ENCODE measurements around the gene GOLT1A.

Gene GOLT1A

DNA sequence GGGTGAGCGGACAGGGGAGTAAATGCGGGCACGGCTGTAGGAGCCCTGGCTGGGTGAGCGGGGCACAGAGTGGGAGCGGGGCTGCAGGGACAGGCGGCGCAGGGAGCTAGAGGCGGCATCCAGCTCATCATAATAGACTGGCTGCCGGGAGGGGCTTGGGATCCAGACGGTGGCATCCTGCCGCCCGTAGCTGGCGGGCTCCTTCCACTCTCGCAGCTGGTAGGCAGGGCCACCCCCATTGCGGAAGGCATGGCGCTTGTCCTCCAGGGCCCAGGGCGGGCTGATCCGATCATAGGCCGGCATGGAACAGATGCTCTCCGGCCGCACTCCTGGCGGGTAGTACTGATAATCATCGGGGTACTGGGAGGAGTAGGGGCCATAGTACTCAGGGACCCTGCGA is 43.7 kb upstream of the GOLT1A start:
- no peaks in the 10 kb centered on the region for H3K27me3 ChIP-seq (ENCODE audit: control insufficient read depth in 1 of 2, insufficient read depth in 2 of 2, low read length in 2 of 2)
- no peak overlapping the region for H3K9ac ChIP-seq (ENCODE audit: low read length in 2 of 2)
- H3K27ac ChIP-seq (ENCODE audit: low read length) = no peak overlapping the region
- peaks cover 6% of the 10 kb centered on the region for H3K4me1 ChIP-seq (ENCODE audit: control insufficient read depth, insufficient read depth, low read length)
- no peaks in the 10 kb centered on the region for H3K9me3 ChIP-seq (ENCODE audit: control insufficient read depth in 2 of 2, low read length in 2 of 2)
- no peaks in the 10 kb centered on the region for H3K36me3 ChIP-seq (ENCODE audit: control insufficient read depth in 2 of 2, insufficient read depth in 2 of 2, low read length in 2 of 2)
- no peak overlapping the region for H3K4me3 ChIP-seq (ENCODE audit: low read length in 2 of 2)

DNA sequence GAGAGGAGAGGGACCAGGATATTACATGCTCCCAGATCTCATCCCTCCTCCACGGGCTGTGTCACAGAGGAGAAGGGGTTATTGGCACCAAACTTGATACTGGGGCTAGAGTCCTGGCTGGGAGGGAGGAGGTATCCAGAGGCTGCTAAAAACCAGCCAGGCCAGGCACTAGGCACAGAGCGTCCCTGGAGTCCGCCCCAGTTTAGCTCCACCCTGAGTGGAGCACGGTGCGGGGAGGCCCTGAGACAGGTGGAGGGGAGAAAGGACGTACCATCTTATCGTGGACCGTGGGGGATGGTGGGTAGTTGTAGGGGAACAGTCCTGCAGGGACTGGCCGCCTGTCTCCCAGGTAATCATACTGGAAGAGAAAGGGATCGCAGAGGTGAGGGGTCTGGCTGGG is 42.7 kb upstream of the GOLT1A start:
- Histone ChIP-seq H3K4me3 (ENCODE audit: low read length in 2 of 2) (no peak overlapping the region), H3K27me3 (ENCODE audit: control insufficient read depth in 1 of 2, insufficient read depth in 2 of 2, low read length in 2 of 2) (no peaks in the 10 kb centered on the region), H3K9ac (ENCODE audit: low read length in 2 of 2) (no peak overlapping the region), H3K4me1 (ENCODE audit: control insufficient read depth, insufficient read depth, low read length) (peaks cover 6% of the 10 kb centered on the region), H3K27ac (ENCODE audit: low read length) (no peak overlapping the region), H3K36me3 (ENCODE audit: control insufficient read depth in 2 of 2, insufficient read depth in 2 of 2, low read length in 2 of 2) (no peaks in the 10 kb centered on the region), H3K9me3 (ENCODE audit: control insufficient read depth in 2 of 2, low read length in 2 of 2) (no peaks in the 10 kb centered on the region)

DNA sequence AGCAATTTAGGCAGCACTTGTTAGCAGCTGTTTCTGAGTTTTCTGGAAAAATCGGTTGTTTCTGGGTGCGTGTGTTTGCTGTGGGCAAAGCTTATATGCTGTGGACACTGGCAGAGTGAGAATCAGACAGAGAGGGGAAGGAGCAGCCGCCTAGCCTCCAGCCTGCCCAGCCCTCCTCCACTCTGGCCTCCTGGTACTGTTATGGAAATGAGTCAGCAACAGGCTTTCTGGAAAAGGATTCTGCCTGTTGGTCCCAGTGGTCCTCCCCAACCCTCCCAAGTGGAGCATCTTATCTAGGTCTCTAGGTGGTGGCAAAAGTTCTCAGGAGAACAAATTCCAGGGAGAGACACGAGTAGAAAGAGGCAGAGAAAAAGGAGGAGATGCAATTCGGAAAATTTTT is 42.2 kb upstream of the GOLT1A start:
- no peak overlapping the region for H3K9ac ChIP-seq (ENCODE audit: low read length in 2 of 2)
- no peaks in the 10 kb centered on the region for H3K36me3 ChIP-seq (ENCODE audit: control insufficient read depth in 2 of 2, insufficient read depth in 2 of 2, low read length in 2 of 2)
- H3K4me1 ChIP-seq (ENCODE audit: control insufficient read depth, insufficient read depth, low read length) = peaks cover 2% of the 10 kb centered on the region
- H3K4me3 ChIP-seq (ENCODE audit: low read length in 2 of 2) = no peak overlapping the region
- H3K27ac ChIP-seq (ENCODE audit: low read length) = no peak overlapping the region
- no peaks in the 10 kb centered on the region for H3K27me3 ChIP-seq (ENCODE audit: control insufficient read depth in 1 of 2, insufficient read depth in 2 of 2, low read length in 2 of 2)
- no peaks in the 10 kb centered on the region for H3K9me3 ChIP-seq (ENCODE audit: control insufficient read depth in 2 of 2, low read length in 2 of 2)

DNA sequence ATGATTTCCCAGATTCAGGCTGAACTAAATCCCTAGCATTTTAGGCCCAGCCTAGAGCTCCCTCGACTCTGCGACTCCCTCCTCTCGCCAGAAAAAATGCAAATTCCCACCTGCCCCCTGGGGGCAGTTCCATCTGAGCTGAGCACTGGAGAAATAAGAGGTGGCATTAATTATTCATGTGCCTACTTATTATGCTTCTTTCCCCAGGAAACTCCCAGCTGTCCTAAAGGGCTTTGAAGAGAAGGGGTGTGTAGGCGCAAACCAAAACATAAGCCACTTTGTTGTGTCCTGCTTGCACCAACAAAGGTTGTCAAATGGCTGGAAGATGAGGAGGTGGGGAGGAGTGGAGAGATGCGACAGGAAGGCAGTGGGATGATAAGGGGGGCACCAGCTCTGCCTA is 41.4 kb upstream of the GOLT1A start:
- no peak overlapping the region for H3K9ac ChIP-seq (ENCODE audit: low read length in 2 of 2)
- H3K4me1 ChIP-seq (ENCODE audit: control insufficient read depth, insufficient read depth, low read length) = peaks cover 2% of the 10 kb centered on the region
- no peak overlapping the region for H3K4me3 ChIP-seq (ENCODE audit: low read length in 2 of 2)
- H3K36me3 ChIP-seq (ENCODE audit: control insufficient read depth in 2 of 2, insufficient read depth in 2 of 2, low read length in 2 of 2) = no peaks in the 10 kb centered on the region
- H3K27ac ChIP-seq (ENCODE audit: low read length) = no peak overlapping the region
- H3K27me3 ChIP-seq (ENCODE audit: control insufficient read depth in 1 of 2, insufficient read depth in 2 of 2, low read length in 2 of 2) = no peaks in the 10 kb centered on the region
- no peaks in the 10 kb centered on the region for H3K9me3 ChIP-seq (ENCODE audit: control insufficient read depth in 2 of 2, low read length in 2 of 2)

DNA sequence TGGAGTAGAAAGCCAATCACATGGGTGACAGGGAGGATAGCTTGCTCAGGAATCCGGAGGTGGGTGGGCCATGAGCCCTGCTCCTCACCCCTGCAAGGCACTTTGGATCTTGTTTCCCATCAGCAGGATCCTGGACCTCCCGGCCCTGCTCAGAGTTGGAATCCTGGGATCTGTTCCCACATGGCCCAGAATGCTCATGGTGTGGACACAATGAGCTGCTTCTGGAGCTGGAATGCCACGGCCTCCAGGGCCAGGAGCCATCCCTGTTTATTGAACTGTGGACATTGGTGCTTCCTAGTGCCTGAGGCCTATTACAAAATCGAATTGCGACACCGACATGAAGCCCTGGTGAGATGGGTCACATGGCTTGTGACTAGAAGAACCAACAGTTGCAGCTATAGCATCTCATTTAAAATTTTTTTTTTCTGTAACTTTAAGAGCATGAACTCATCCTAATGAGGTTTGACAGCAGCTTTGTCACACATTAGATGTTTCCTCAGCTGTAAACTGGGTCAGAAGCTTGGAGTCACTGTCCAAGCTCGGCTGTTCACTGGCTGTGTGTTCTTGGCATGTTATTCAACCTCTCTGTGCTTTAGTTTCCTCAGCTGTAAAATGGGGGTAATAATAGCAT is 40.4 kb upstream of the GOLT1A start:
- Histone ChIP-seq H3K4me3 (ENCODE audit: low read length in 2 of 2) (no peak overlapping the region), H3K9ac (ENCODE audit: low read length in 2 of 2) (no peak overlapping the region), H3K27ac (ENCODE audit: low read length) (no peak overlapping the region), H3K9me3 (ENCODE audit: control insufficient read depth in 2 of 2, low read length in 2 of 2) (no peaks in the 10 kb centered on the region), H3K4me1 (ENCODE audit: control insufficient read depth, insufficient read depth, low read length) (peaks cover 2% of the 10 kb centered on the region), H3K27me3 (ENCODE audit: control insufficient read depth in 1 of 2, insufficient read depth in 2 of 2, low read length in 2 of 2) (no peaks in the 10 kb centered on the region), H3K36me3 (ENCODE audit: control insufficient read depth in 2 of 2, insufficient read depth in 2 of 2, low read length in 2 of 2) (no peaks in the 10 kb centered on the region)

DNA sequence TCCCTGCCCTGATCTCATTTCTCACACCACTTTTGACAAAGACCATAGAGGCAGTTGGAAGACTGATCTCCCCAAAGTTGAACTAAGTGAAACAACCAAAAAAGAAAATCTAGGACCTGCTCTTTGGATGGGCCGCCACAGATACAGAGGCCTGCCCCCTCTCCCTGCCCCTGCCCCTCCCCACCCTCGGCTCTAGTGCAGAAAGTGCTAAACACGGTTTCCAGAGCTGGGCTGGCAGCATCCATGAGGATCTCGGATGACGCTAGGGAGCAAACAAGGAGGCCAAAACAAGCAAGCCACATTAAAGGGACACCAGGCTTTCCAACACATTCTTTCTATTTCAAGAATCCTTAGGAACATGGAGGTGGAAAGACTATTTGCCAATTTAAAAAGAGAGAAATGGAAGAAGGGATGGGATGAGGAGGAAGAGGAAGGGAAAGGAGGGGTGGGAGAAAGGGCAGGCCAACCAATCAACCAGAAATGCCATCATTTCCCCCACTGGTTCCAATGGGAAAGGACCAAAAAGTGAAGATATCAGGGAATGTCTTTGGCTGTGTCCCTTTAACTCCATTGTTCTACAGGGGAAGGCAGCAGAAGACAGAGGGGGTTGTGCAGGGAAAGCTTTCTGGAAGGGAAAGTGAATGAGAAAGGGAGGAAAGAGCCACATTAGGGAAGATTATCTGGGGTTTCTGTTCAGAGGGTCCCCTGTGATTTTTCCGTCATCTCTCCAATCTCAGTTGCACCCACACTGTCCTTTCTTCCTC is 38.3 kb upstream of the GOLT1A start:
- Histone ChIP-seq H3K4me3 (ENCODE audit: low read length in 2 of 2) (no peak overlapping the region), H3K9me3 (ENCODE audit: control insufficient read depth in 2 of 2, low read length in 2 of 2) (no peaks in the 10 kb centered on the region), H3K36me3 (ENCODE audit: control insufficient read depth in 2 of 2, insufficient read depth in 2 of 2, low read length in 2 of 2) (no peaks in the 10 kb centered on the region), H3K4me1 (ENCODE audit: control insufficient read depth, insufficient read depth, low read length) (peaks cover 2% of the 10 kb centered on the region), H3K27ac (ENCODE audit: low read length) (no peak overlapping the region), H3K9ac (ENCODE audit: low read length in 2 of 2) (no peak overlapping the region), H3K27me3 (ENCODE audit: control insufficient read depth in 1 of 2, insufficient read depth in 2 of 2, low read length in 2 of 2) (no peaks in the 10 kb centered on the region)

DNA sequence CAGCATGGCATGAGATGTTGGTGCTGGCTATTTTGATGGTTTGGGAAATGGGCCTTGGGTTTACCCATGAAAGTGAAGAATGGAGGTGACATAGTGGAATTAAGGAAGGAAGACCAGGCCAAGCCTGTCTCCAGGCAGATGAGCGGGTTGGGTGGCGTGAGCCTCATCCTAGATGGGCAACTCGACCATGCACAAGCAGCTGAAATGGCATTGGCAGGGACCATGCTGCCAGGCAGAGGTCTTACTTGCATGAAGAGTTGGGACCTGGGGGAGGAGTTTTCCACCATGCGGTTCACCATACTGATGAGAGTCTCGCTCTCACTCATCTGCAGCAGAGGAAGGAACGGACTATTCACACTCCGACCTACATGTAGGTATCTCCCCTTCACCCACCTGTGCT is 37.5 kb upstream of the GOLT1A start:
- Histone ChIP-seq H3K9me3 (ENCODE audit: control insufficient read depth in 2 of 2, low read length in 2 of 2) (no peaks in the 10 kb centered on the region), H3K4me1 (ENCODE audit: control insufficient read depth, insufficient read depth, low read length) (peaks cover 2% of the 10 kb centered on the region), H3K9ac (ENCODE audit: low read length in 2 of 2) (no peak overlapping the region), H3K4me3 (ENCODE audit: low read length in 2 of 2) (no peak overlapping the region), H3K36me3 (ENCODE audit: control insufficient read depth in 2 of 2, insufficient read depth in 2 of 2, low read length in 2 of 2) (no peaks in the 10 kb centered on the region), H3K27ac (ENCODE audit: low read length) (no peak overlapping the region), H3K27me3 (ENCODE audit: control insufficient read depth in 1 of 2, insufficient read depth in 2 of 2, low read length in 2 of 2) (no peaks in the 10 kb centered on the region)

DNA sequence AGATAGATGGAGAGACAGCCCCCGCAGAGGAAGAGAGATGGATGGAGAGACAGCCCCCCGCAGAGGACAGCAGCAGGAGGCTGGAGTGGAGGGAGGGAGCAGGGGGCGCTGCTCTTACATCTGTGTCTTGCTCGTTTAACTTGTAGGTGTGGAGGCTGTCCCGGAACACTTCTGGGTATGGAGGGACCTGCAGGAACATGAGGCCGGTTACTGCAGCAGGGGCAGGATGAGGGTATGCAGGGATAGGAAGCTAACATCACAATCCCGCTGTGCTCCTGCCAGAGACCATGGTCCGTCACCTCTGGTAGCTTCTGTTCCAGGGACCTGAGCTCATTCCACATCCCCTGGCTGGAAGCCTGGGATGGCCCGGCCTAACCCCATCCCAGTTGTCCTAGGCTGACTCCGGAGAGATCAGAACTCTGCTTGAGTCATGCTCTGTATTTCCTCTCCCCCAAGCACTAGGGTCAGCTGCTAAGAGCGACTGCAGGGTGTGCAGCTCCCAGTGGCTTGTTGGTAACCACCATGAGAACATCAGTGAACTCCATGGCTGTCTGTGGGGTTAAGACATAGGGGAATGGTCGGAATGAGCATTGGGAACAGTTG is 36.7 kb upstream of the GOLT1A start:
- H3K36me3 ChIP-seq (ENCODE audit: control insufficient read depth in 2 of 2, insufficient read depth in 2 of 2, low read length in 2 of 2) = no peaks in the 10 kb centered on the region
- H3K9me3 ChIP-seq (ENCODE audit: control insufficient read depth in 2 of 2, low read length in 2 of 2) = no peaks in the 10 kb centered on the region
- H3K9ac ChIP-seq (ENCODE audit: low read length in 2 of 2) = no peak overlapping the region
- H3K27ac ChIP-seq (ENCODE audit: low read length) = no peak overlapping the region
- H3K27me3 ChIP-seq (ENCODE audit: control insufficient read depth in 1 of 2, insufficient read depth in 2 of 2, low read length in 2 of 2) = no peaks in the 10 kb centered on the region
- H3K4me3 ChIP-seq (ENCODE audit: low read length in 2 of 2) = no peak overlapping the region
- no peaks in the 10 kb centered on the region for H3K4me1 ChIP-seq (ENCODE audit: control insufficient read depth, insufficient read depth, low read length)

DNA sequence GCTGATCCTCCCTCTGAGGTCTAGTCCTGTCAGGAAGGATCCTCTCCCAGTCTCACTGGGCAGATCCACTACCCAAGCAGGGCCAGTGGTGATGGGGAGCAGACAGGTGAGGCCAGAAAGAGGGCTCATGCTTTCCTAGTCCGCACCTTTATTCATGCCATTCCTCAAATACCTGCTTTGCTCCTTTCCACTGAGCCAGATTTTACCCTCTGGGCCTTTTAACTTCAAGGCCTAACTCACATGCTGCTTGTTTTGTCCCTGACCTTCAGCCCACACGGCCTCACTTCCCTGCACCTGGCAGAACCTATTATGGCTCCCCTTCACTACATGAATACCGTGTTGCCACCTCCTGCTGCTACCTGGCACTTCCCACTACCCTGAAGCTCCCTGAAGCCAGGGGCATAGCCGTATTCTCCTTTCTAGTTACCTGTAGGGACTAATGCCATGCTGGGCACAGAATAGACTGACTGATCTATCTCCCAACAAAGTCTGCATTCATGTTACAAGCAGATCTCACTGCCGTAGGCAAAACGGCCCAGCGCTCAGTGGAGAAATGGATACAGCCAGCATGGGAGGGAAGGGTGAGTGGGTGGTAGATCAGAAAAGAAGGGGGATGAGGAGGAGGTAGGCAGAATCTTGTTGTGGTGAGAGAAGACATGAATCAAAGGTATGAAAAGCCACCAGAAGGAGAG is 36.1 kb upstream of the GOLT1A start:
- no peaks in the 10 kb centered on the region for H3K9me3 ChIP-seq (ENCODE audit: control insufficient read depth in 2 of 2, low read length in 2 of 2)
- H3K27ac ChIP-seq (ENCODE audit: low read length) = no peak overlapping the region
- H3K36me3 ChIP-seq (ENCODE audit: control insufficient read depth in 2 of 2, insufficient read depth in 2 of 2, low read length in 2 of 2) = no peaks in the 10 kb centered on the region
- no peaks in the 10 kb centered on the region for H3K27me3 ChIP-seq (ENCODE audit: control insufficient read depth in 1 of 2, insufficient read depth in 2 of 2, low read length in 2 of 2)
- no peak overlapping the region for H3K9ac ChIP-seq (ENCODE audit: low read length in 2 of 2)
- H3K4me3 ChIP-seq (ENCODE audit: low read length in 2 of 2) = no peak overlapping the region
- no peaks in the 10 kb centered on the region for H3K4me1 ChIP-seq (ENCODE audit: control insufficient read depth, insufficient read depth, low read length)

DNA sequence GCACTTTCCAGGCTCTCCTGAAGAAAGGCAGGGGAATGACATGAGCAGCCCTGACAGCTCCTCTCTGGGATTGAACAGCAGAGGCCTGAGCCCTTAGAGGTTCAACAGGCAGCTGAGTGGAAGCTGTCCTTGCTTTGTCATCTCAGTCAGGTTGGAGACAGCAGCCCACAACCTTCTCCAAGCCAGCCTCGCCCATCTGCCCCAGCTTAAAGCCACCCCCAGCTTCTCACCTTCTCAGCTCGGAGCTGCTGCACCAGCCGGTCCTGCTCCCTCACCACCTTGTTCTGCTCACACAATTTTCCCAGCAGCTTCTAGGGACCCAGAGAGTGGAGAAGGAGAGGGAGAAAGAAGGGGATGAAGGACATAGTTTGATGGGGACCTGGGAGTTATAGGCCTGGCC is 35.2 kb upstream of the GOLT1A start:
- Histone ChIP-seq H3K36me3 (ENCODE audit: control insufficient read depth in 2 of 2, insufficient read depth in 2 of 2, low read length in 2 of 2) (no peaks in the 10 kb centered on the region), H3K27me3 (ENCODE audit: control insufficient read depth in 1 of 2, insufficient read depth in 2 of 2, low read length in 2 of 2) (no peaks in the 10 kb centered on the region), H3K9me3 (ENCODE audit: control insufficient read depth in 2 of 2, low read length in 2 of 2) (no peaks in the 10 kb centered on the region), H3K4me3 (ENCODE audit: low read length in 2 of 2) (no peak overlapping the region), H3K4me1 (ENCODE audit: control insufficient read depth, insufficient read depth, low read length) (no peaks in the 10 kb centered on the region), H3K27ac (ENCODE audit: low read length) (no peak overlapping the region), H3K9ac (ENCODE audit: low read length in 2 of 2) (no peak overlapping the region)

All from stomach smooth muscle (tissue), 2 donors.